ENCODE data around the gene CDKAL1.

DNA sequence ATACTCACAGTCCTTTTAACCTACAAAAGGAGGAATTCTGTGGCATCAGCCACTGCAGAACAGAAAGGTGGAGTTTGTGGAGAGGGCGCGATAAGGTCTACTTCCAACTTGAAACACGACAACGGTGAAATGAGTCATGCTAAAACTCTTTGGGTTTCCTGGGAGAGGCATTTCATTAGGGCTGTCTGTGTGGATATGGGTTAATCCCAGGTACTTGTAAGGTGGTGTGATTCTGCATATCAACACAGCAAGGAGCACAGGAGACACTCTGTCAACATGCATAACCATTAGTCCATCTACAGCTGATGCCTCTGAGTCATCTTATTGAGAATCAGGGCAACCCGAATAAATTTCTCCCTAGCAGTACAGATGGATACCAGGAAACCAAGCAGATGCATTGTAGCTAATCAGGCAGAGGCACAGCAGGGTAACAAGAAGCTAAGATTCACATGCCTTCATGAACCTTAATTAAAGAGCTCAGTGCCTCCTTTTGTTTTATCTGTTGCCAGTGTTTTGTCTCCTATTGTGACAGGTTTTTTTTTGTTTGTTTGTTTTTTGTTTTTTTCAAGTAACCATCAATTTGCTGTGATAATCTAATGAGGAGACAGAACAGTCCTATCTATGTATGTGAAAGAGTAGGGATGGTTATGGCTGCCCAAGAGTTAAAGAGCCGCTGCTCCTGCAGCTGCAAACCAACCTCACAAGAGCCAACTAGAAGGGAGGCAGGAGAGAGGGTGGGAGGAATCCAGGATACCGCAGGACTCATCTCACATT, 743.5 kb downstream of the CDKAL1 start:
- no peak for TF ChIP-seq POLR2A (IDR thresholded peaks at IDR 0.05)
- TF ChIP-seq CTCF (IDR thresholded peaks at IDR 0.05): no peak
- TF ChIP-seq POLR2AphosphoS5 (IDR thresholded peaks at IDR 0.05): no peak

Measured in prostate gland (tissue), 2 donors.